K562 (cell line): ENCODE data around the gene NRCAM. TPM values are rescaled to one million over a fixed set of nuclear protein-coding genes. Genes with fewer than 3 reads are reported as not detected.

ENCODE experiments used
- ATAC-seq: fragments of 200-7000 bp; cut with Tn5 transposase; 3 replicates; pipeline ENCODE4 v1.9.1; 2020; ENCODE audit warnings: moderate library complexity
- BruUV-seq: library from RNA; stranded (reverse); fragments of 400-500 nt; replicated peaks from 2 replicates; lab custom pipeline; 2021; lab: Mats Ljungman, UMichigan
- CTCF ChIA-PET: fragments of 300-600 bp; formaldehyde crosslinking; extraction: SDS; loops from one replicate; lab custom pipeline; 2021; ENCODE audit warnings: low intra/inter-chr PET ratio; lab: Yijun Ruan, JAX
- POLR2A ChIA-PET: fragments of 300-600, 350-650 bp; sonication (Branson Sonifier 250); formaldehyde crosslinking; extraction: SDS; loops from one replicate; lab custom pipeline; 2021; ENCODE audit warnings: antibody characterized with exemption, inconsistent platforms; lab: Yijun Ruan, JAX
- DNase-seq, 4 experiments: peaks; one replicate each; pipeline versions ENCODE4 v3.0.0 to v3.0.0-alpha.2; 2011 to 2018; ENCODE audit warnings: low spot score in 3 of 4, mixed read lengths in 3 of 4; ENCODE audit errors: extremely low read depth in 1 of 4
- FAIRE-seq: peaks from 2 replicates; lab custom pipeline; 2011; peaks lifted over from hg19 to GRCh38; lab: Jason Lieb, UNC
- H2AFZ ChIP-seq: 2 replicates; pipeline ENCODE4 v1.6.0; 2011; ENCODE audit warnings: low read depth, low read length, control low read depth, inconsistent platforms
- H3K27ac ChIP-seq: fragments of 200-600 bp; 3 replicates; pipeline ENCODE4 v1.8.0; 2011; ENCODE audit warnings: low read depth, mild to moderate bottlenecking, control low read depth, inconsistent platforms, low read length, moderate library complexity, mixed read lengths; ENCODE audit errors: extremely low read depth
- H3K27me3 ChIP-seq, 2 experiments: fragments of 300-600 bp in 1 of 2; 2 replicates in 1 of 2; 3 replicates in 1 of 2; pipeline versions ENCODE4 v1.6.0 to v1.8.0; 2011; ENCODE audit warnings: inconsistent platforms in 2 of 2, low read length in 2 of 2, mild to moderate bottlenecking in 1 of 2, mixed read lengths in 1 of 2, moderate library complexity in 1 of 2; ENCODE audit not compliant: control insufficient read depth in 2 of 2, insufficient read depth in 2 of 2
- H3K36me3 ChIP-seq: fragments of 300-600 bp; 3 replicates; pipeline ENCODE4 v1.8.0; 2011; ENCODE audit warnings: mild to moderate bottlenecking, low read length, inconsistent platforms; ENCODE audit not compliant: control insufficient read depth, insufficient read depth
- H3K4me1 ChIP-seq, 2 experiments: fragments of 200-600 bp in 1 of 2; replicated peaks in 1 of 2; 2 replicates in 1 of 2; 3 replicates in 1 of 2; pipeline versions ENCODE4 v1.5.1 to v1.8.0; 2011; ENCODE audit warnings: inconsistent platforms in 2 of 2, low read length in 2 of 2, mild to moderate bottlenecking in 1 of 2, mixed read lengths in 1 of 2, moderate library complexity in 1 of 2; ENCODE audit not compliant: control insufficient read depth in 2 of 2, insufficient read depth in 2 of 2
- H3K4me2 ChIP-seq: 2 replicates; pipeline ENCODE4 v1.6.1; 2011; ENCODE audit warnings: low read length, control low read depth, inconsistent platforms, mixed read lengths; ENCODE audit not compliant: insufficient read depth
- H3K4me3 ChIP-seq: fragments of 200-600 bp; sonication (generic), shearing (Covaris generic); 2 replicates; pipeline ENCODE4 v1.5.1; 2016; ENCODE audit warnings: control low read depth, inconsistent platforms
- H3K79me2 ChIP-seq: fragments of 200-600 bp; 3 replicates; pipeline ENCODE4 v1.8.0; 2011; ENCODE audit warnings: low read length, inconsistent platforms; ENCODE audit not compliant: control insufficient read depth, insufficient read depth
- H3K9ac ChIP-seq, 2 experiments: 2 replicates each; pipeline versions ENCODE4 v1.6.0 to v1.6.1; 2011; ENCODE audit warnings: low read depth in 2 of 2, low read length in 2 of 2, control low read depth in 1 of 2, inconsistent platforms in 1 of 2, mild to moderate bottlenecking in 1 of 2, mixed read lengths in 1 of 2; ENCODE audit not compliant: insufficient read depth in 1 of 2
- H3K9me1 ChIP-seq: one replicate; pipeline ENCODE4 v1.6.0; 2011; ENCODE audit warnings: inconsistent platforms, mild to moderate bottlenecking, low read length, moderate library complexity; ENCODE audit not compliant: control insufficient read depth, insufficient read depth
- H3K9me3 ChIP-seq: replicated peaks from 2 replicates; pipeline ENCODE4 v1.5.1; 2011; ENCODE audit warnings: low read depth, low read length, inconsistent platforms; ENCODE audit not compliant: control insufficient read depth, insufficient read depth
- H4K20me1 ChIP-seq: replicated peaks from 2 replicates; pipeline ENCODE4 v1.6.1; 2011; ENCODE audit warnings: low read length, inconsistent platforms, mixed read lengths; ENCODE audit not compliant: control insufficient read depth, insufficient read depth
- AFF1 ChIP-seq, 2 experiments: fragments of 450-650 bp; IDR thresholded peaks; 2 replicates each; pipeline ENCODE4 v1.6.1; 2018; ENCODE audit warnings: mild to moderate bottlenecking in 2 of 2, low read depth in 1 of 2; ENCODE audit not compliant: partially characterized antibody in 2 of 2
- ARID3A ChIP-seq: IDR thresholded peaks from 2 replicates; pipeline ENCODE4 v1.6.1; 2012; ENCODE audit warnings: low read depth, low read length, improper control_type of control experiment, borderline replicate concordance
- CBX3 ChIP-seq, 2 experiments: IDR thresholded peaks; 1 replicate in 1 of 2; 2 replicates in 1 of 2; pipeline ENCODE4 v1.6.1; 2012; ENCODE audit warnings: inconsistent platforms in 2 of 2, low read length in 2 of 2, borderline replicate concordance in 1 of 2, control low read depth in 1 of 2
- CHAMP1 ChIP-seq: fragments of 450-650 bp; IDR thresholded peaks from 2 replicates; pipeline ENCODE4 v1.6.1; 2016; ENCODE audit warnings: mild to moderate bottlenecking
- ETS2 ChIP-seq: IDR thresholded peaks from 2 replicates; pipeline ENCODE4 v1.6.1; 2016; ENCODE audit warnings: borderline replicate concordance, missing genetic modification characterization, mild to moderate bottlenecking, moderate library complexity, missing compliant biosample characterization; ENCODE audit not compliant: poor library complexity, severe bottlenecking
- HDAC3 ChIP-seq: fragments of 450-650 bp; IDR thresholded peaks from 2 replicates; pipeline ENCODE4 v1.6.1; 2018; ENCODE audit warnings: borderline replicate concordance, mild to moderate bottlenecking, moderate library complexity; ENCODE audit not compliant: partially characterized antibody
- NCOA2 ChIP-seq, 2 experiments: fragments of 450-650 bp; IDR thresholded peaks; 2 replicates each; pipeline ENCODE4 v1.6.1; 2018; ENCODE audit warnings: mild to moderate bottlenecking in 2 of 2, moderate library complexity in 1 of 2; ENCODE audit not compliant: partially characterized antibody in 2 of 2
- NCOR1 ChIP-seq: fragments of 450-650 bp; IDR thresholded peaks from 2 replicates; pipeline ENCODE4 v1.6.1; 2016; ENCODE audit warnings: mild to moderate bottlenecking, moderate library complexity
- POLR2B ChIP-seq: fragments of 450-650 bp; IDR thresholded peaks from 2 replicates; pipeline ENCODE4 v1.6.1; 2018; ENCODE audit warnings: low read depth; ENCODE audit not compliant: partially characterized antibody
- ZNF57 ChIP-seq: fragments of 450-650 bp; formaldehyde crosslinking; IDR thresholded peaks from 2 replicates; pipeline ENCODE4 v1.4.0; 2020; ENCODE audit warnings: mild to moderate bottlenecking, moderate library complexity
- WGBS: fragments of 100-300 bp; shearing (Covaris generic); methylation state at CpG from one replicate; pipeline ENCODE4 v1.1.6; 2016; ENCODE audit warnings: low coverage, mixed read lengths; ENCODE audit not compliant: insufficient coverage; ENCODE audit errors: missing lambda C conversion rate; 5-methylcytosine and 5-hydroxymethylcytosine counted together
- in situ Hi-C: fragments of 300-500 bp; cut with MboI; formaldehyde crosslinking; loops from 4 replicates; pipeline ENCODE4 v1.15.0; 2018; ENCODE audit warnings: inconsistent platforms, mixed read lengths
- intact Hi-C: fragments of 100-400 bp; cut with micrococcal nuclease; formaldehyde crosslinking; loops from 2 replicates; pipeline ENCODE4 v1.14.2; 2022
- polyA plus RNA-seq, 8 experiments: library from polyadenylated mRNA; depleted of rRNA in 4 of 8; stranded (reverse) in 5 of 8; unstranded in 3 of 8; fragments of >200 nt; fragmentation: Nextera tagmentation in 2 of 8; fragmentation: Illumina TruSeq in 1 of 8; extraction: Ambion mirVana in 2 of 8; extraction: Trizol in 1 of 8; gene quantifications; 2 replicates each; pipeline versions ENCODE4 v1.2.1 to v1.2.3, GENCODE V29; 2011 to 2014; ENCODE audit warnings: inconsistent platforms in 1 of 8, missing spikeins in 1 of 8
- total RNA-seq, 7 experiments: library from RNA; depleted of rRNA in 6 of 7; stranded (reverse); fragments of >200 nt in 6 of 7; fragmentation: Illumina TruSeq in 2 of 7; extraction: Trizol in 2 of 7; gene quantifications; 2 replicates each; pipeline versions ENCODE4 v1.2.1 to v1.2.3, GENCODE V29; 2011 to 2021; ENCODE audit warnings: low replicate concordance in 1 of 7

NRCAM gene
- total and polyA plus RNA-seq, 9 of the 15 experiments (the other 6 are each of a cell fraction or from before 2014, with no cell fraction given): 0.03 to 0.54 (median 0.12) TPM; not detected in 1

GRCh38 chr7:108497082-108497725 is 41.0 kb upstream of the NRCAM start:
- DNase-seq (peak; percentile 70 to 82 (median 70)), ATAC-seq (peak; percentile 91), FAIRE-seq (peak; percentile 92)
- CTCF ChIA-PET: interaction anchor here (0.9 to 3.2 kb wide), 5 partner anchors 41 to 1034 kb away, joined by 3 to 29 read pairs (median 6); partner anchors contain the start of gene NRCAM
- Histone ChIP-seq H2AFZ (no peak overlapping the region), H3K36me3 (peaks cover 10% of the 10 kb centered on the region; the same call in 2 of the 3 replicates), H3K27ac (no peak overlapping the region), H3K9ac (no peak overlapping the region), H3K27me3 (no peaks in the 10 kb centered on the region), H3K9me3 (no peaks in the 10 kb centered on the region), H3K4me2 (no peak overlapping the region), H3K4me3 (no peak overlapping the region), H3K9me1 (no peaks in the 10 kb centered on the region), H4K20me1 (no peaks in the 10 kb centered on the region), H3K79me2 (no peaks in the 10 kb centered on the region), H3K4me1 (no peaks in the 10 kb centered on the region)
- no TSS peak for BruUV-seq
- intact Hi-C loops: loop anchor here (1.0 to 10.0 kb wide), 5 partner anchors 36 to 383 kb away; no protein-coding TSS in a partner anchor
- POLR2A ChIA-PET: interaction anchor here (0.5 to 1.1 kb wide), 4 partner anchors 20 to 41 kb away, joined by 3 to 5 read pairs (median 4); partner anchors contain the start of genes NRCAM and PNPLA8
- WGBS: 88% methylated on average over 3 of the region's 3 CpGs
- in situ Hi-C loops: no loop called here
- peak in 1 of 2 experiments; percentile 10 for TF ChIP-seq NCOA2 (IDR thresholded peaks at IDR 0.05; ENCODE audit: partially characterized antibody in 2 of 2)
- no peak for TF ChIP-seq ETS2 (tag)
- peak; percentile 16 for TF ChIP-seq HDAC3
- TF ChIP-seq POLR2B: no peak
- TF ChIP-seq ZNF57 (CRISPR knock-in tag): no peak
- TF ChIP-seq NCOR1: 0 out of 2 replicates have a peak, but pooled peaks have one; percentile 26
- no peak for TF ChIP-seq AFF1 (IDR thresholded peaks at IDR 0.05; ENCODE audit: low read depth in 1 of 2, partially characterized antibody in 2 of 2)
- 0 out of 3 replicates have a peak, but pooled peaks of 1 of the 2 experiments have one; percentile 18 for TF ChIP-seq CBX3 (IDR thresholded peaks at IDR 0.05; ENCODE audit: borderline replicate concordance in 1 of 2, low read length in 2 of 2)
- TF ChIP-seq ARID3A: peak; percentile 81; the same call in 1 of the 2 replicates
- peak; percentile 51; the same call in 1 of the 2 replicates for TF ChIP-seq CHAMP1
